22Rv1 (cell line): ENCODE data around the gene RTTN.

Experiments
- H3K27ac ChIP-seq: fragments of 450-650 bp; 2 replicates; pipeline ENCODE4 v1.5.1; 2017
- CTCF ChIP-seq: fragments of 450-650 bp; IDR thresholded peaks from 2 replicates; pipeline ENCODE4 v1.5.1; 2017; ENCODE audit warnings: mild to moderate bottlenecking
- ZFX ChIP-seq: fragments of 450-650 bp; IDR thresholded peaks from 2 replicates; pipeline ENCODE4 v1.6.1; 2017; ENCODE audit warnings: antibody characterized with exemption, borderline replicate concordance

The RTTN gene

GRCh38 chr18:69999656-70000055, 205.8 kb downstream of the RTTN start:
- H3K27ac ChIP-seq: no peak overlapping the region
- TF ChIP-seq CTCF: no peak
- no peak for TF ChIP-seq ZFX

DNA sequence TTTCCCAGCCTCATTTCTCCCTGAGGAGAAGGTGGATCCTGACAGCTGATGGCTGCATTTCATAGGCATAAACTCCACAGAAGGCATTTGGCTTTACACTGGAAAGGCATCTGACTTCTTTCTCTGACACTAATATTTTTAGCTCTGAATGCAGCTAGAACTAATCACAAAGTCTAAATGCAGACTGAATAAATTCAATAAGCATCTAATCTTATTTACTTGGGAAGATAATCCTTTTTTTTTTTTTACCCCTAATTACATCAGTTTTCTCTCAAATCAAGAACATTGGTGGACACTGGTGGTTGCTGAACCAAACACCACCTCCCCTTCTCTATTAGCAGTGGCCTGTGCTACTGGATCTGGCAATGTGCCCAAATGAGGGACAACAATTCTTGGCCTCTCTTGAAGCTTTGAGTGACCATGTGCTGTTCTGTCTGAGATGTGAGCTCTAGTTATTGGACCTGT, 206.9 kb downstream of the RTTN start:
- no peak overlapping the region for H3K27ac ChIP-seq
- no peak for TF ChIP-seq ZFX
- no peak for TF ChIP-seq CTCF

- no peak overlapping the region for H3K27ac ChIP-seq
- TF ChIP-seq CTCF: no peak
- TF ChIP-seq ZFX: no peak
These were observed 208.3 kb downstream of the RTTN start for GRCh38 chr18:69996951-69997798.

GRCh38 chr18:69996417-69996816, 209.1 kb downstream of the RTTN start:
- no peak overlapping the region for H3K27ac ChIP-seq
- TF ChIP-seq CTCF (no peak), ZFX (no peak)

GRCh38 chr18:69995774-69996173, 209.7 kb downstream of the RTTN start:
- no peak for TF ChIP-seq ZFX
- TF ChIP-seq CTCF: no peak

DNA sequence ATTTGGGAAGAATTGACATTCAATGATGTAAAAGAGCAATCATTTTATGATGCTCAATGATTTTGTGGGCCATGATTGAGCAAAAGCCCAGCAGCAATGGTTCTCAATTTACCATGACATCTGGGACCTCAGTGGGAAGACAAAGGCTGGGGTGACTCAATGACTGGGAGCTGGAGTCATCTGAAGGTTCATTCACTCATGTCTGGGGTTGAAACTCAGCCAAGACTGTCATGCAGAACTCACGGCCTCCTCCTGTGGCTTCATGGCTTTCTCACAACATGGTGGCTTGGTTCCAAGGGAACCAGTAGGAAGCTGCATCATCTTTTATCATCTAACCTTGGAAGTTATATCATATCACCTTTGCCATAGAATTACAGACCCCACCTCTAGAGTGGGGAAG, 212.7 kb downstream of the RTTN start:
- no peak for TF ChIP-seq ZFX
- TF ChIP-seq CTCF: no peak
- H3K27ac ChIP-seq: no peak overlapping the region

More at GRCh38 chr18:69995774-69996173, 209.7 kb downstream of the RTTN start:
- no peak overlapping the region for H3K27ac ChIP-seq

GRCh38 chr18:69987870-69988269, 217.6 kb downstream of the RTTN start:
- H3K27ac ChIP-seq: no peak overlapping the region
- no peak for TF ChIP-seq CTCF
- TF ChIP-seq ZFX: no peak
